ENCODE data around the gene TLCD3A. TPM values are rescaled to one million over a fixed set of nuclear protein-coding genes. Genes with fewer than 3 reads are reported as not detected.

The TLCD3A gene
- total and polyA plus RNA-seq, 2 donors: 5.1 to 7.8 TPM

- Histone ChIP-seq H3K36me3 (ENCODE audit: control insufficient read depth in 2 of 2, insufficient read depth in 2 of 2, low read length in 1 of 2) (peaks cover 25 to 31% of the 10 kb centered on the region in 2 donors), H3K4me3 (ENCODE audit: low read length in 2 of 2) (no peak overlapping the region), H3K27ac (ENCODE audit: low read depth in 1 of 2, low read length in 1 of 2) (no peak overlapping the region), H3K27me3 (ENCODE audit: control insufficient read depth in 2 of 2, insufficient read depth in 1 of 2, low read length in 1 of 2) (no peaks in the 10 kb centered on the region), H3K9me3 (ENCODE audit: control insufficient read depth in 2 of 2, insufficient read depth in 1 of 2, low read length in 1 of 2) (no peaks in the 10 kb centered on the region), H3K4me1 (ENCODE audit: control insufficient read depth in 2 of 2, insufficient read depth in 2 of 2, low read length in 2 of 2) (no peaks in the 10 kb centered on the region)
- 96% methylated on average over 4 of the region's 4 CpGs for WGBS
- no peak for DNase-seq (ENCODE audit: low read depth in 6 of 9, low spot score in 9 of 9)
These were observed 28.1 kb upstream of the TLCD3A start for GRCh38 chr17:704111-704864.

- 98% methylated on average over 1 of the region's 1 CpG for WGBS
- no peak overlapping the region for H3K4me3 ChIP-seq (ENCODE audit: low read length in 2 of 2)
- no peak for DNase-seq (ENCODE audit: low read depth in 6 of 9, low spot score in 9 of 9)
- H3K9me3 ChIP-seq (ENCODE audit: control insufficient read depth in 2 of 2, insufficient read depth in 1 of 2, low read length in 1 of 2): no peaks in the 10 kb centered on the region
- no peaks in the 10 kb centered on the region for H3K27me3 ChIP-seq (ENCODE audit: control insufficient read depth in 2 of 2, insufficient read depth in 1 of 2, low read length in 1 of 2)
- no peaks in the 10 kb centered on the region for H3K4me1 ChIP-seq (ENCODE audit: control insufficient read depth in 2 of 2, insufficient read depth in 2 of 2, low read length in 2 of 2)
- no peak overlapping the region for H3K27ac ChIP-seq (ENCODE audit: low read depth in 1 of 2, low read length in 1 of 2)
- peaks cover 28 to 34% of the 10 kb centered on the region in 2 donors for H3K36me3 ChIP-seq (ENCODE audit: control insufficient read depth in 2 of 2, insufficient read depth in 2 of 2, low read length in 1 of 2)
These were observed 27.4 kb upstream of the TLCD3A start for GRCh38 chr17:705011-705410.

GRCh38 chr17:705863-706262, 26.5 kb upstream of the TLCD3A start:
- no peaks in the 10 kb centered on the region for H3K4me1 ChIP-seq (ENCODE audit: control insufficient read depth in 2 of 2, insufficient read depth in 2 of 2, low read length in 2 of 2)
- H3K27ac ChIP-seq (ENCODE audit: low read depth in 1 of 2, low read length in 1 of 2): no peak overlapping the region
- 98% methylated on average over 6 of the region's 6 CpGs for WGBS
- H3K36me3 ChIP-seq (ENCODE audit: control insufficient read depth in 2 of 2, insufficient read depth in 2 of 2, low read length in 1 of 2): peaks cover 33 to 38% of the 10 kb centered on the region in 2 donors
- no peak overlapping the region for H3K4me3 ChIP-seq (ENCODE audit: low read length in 2 of 2)
- no peak for DNase-seq (ENCODE audit: low read depth in 6 of 9, low spot score in 9 of 9)
- H3K27me3 ChIP-seq (ENCODE audit: control insufficient read depth in 2 of 2, insufficient read depth in 1 of 2, low read length in 1 of 2): no peaks in the 10 kb centered on the region
- no peaks in the 10 kb centered on the region for H3K9me3 ChIP-seq (ENCODE audit: control insufficient read depth in 2 of 2, insufficient read depth in 1 of 2, low read length in 1 of 2)

- H3K27ac ChIP-seq (ENCODE audit: low read depth in 1 of 2, low read length in 1 of 2): no peak overlapping the region
- H3K4me1 ChIP-seq (ENCODE audit: control insufficient read depth in 2 of 2, insufficient read depth in 2 of 2, low read length in 2 of 2): peaks cover under 1 to 3% of the 10 kb centered on the region in 2 donors
- no peaks in the 10 kb centered on the region for H3K27me3 ChIP-seq (ENCODE audit: control insufficient read depth in 2 of 2, insufficient read depth in 1 of 2, low read length in 1 of 2)
- peaks cover 29 to 33% of the 10 kb centered on the region in 2 donors for H3K36me3 ChIP-seq (ENCODE audit: control insufficient read depth in 2 of 2, insufficient read depth in 2 of 2, low read length in 1 of 2)
- DNase-seq (ENCODE audit: low read depth in 6 of 9, low spot score in 9 of 9): no peak
- 89% methylated on average over 5 of the region's 5 CpGs for WGBS
- H3K4me3 ChIP-seq (ENCODE audit: low read length in 2 of 2): no peak overlapping the region
- no peaks in the 10 kb centered on the region for H3K9me3 ChIP-seq (ENCODE audit: control insufficient read depth in 2 of 2, insufficient read depth in 1 of 2, low read length in 1 of 2)
These were observed 24.3 kb upstream of the TLCD3A start for GRCh38 chr17:708132-708531.

- no peak for DNase-seq (ENCODE audit: low read depth in 6 of 9, low spot score in 9 of 9)
- Histone ChIP-seq H3K4me1 (ENCODE audit: control insufficient read depth in 2 of 2, insufficient read depth in 2 of 2, low read length in 2 of 2) (peaks cover 12 to 13% of the 10 kb centered on the region in 2 donors), H3K36me3 (ENCODE audit: control insufficient read depth in 2 of 2, insufficient read depth in 2 of 2, low read length in 1 of 2) (no peaks in the 10 kb centered on the region), H3K27ac (ENCODE audit: low read depth in 1 of 2, low read length in 1 of 2) (no peak overlapping the region), H3K9me3 (ENCODE audit: control insufficient read depth in 2 of 2, insufficient read depth in 1 of 2, low read length in 1 of 2) (no peaks in the 10 kb centered on the region), H3K4me3 (ENCODE audit: low read length in 2 of 2) (no peak overlapping the region), H3K27me3 (ENCODE audit: control insufficient read depth in 2 of 2, insufficient read depth in 1 of 2, low read length in 1 of 2) (peaks cover 5 to 19% of the 10 kb centered on the region in 2 donors)
- WGBS: 99% methylated on average over 5 of the region's 5 CpGs
These were observed 14.3 kb upstream of the TLCD3A start for GRCh38 chr17:718075-718474.

- Histone ChIP-seq H3K27me3 (ENCODE audit: control insufficient read depth in 2 of 2, insufficient read depth in 1 of 2, low read length in 1 of 2) (peaks cover 0 to 12% of the 10 kb centered on the region in 2 donors), H3K27ac (ENCODE audit: low read depth in 1 of 2, low read length in 1 of 2) (peak overlapping the region in 1 of 2 donors; percentile 14), H3K36me3 (ENCODE audit: control insufficient read depth in 2 of 2, insufficient read depth in 2 of 2, low read length in 1 of 2) (no peaks in the 10 kb centered on the region), H3K4me3 (ENCODE audit: low read length in 2 of 2) (no peak overlapping the region), H3K4me1 (ENCODE audit: control insufficient read depth in 2 of 2, insufficient read depth in 2 of 2, low read length in 2 of 2) (no peaks in the 10 kb centered on the region), H3K9me3 (ENCODE audit: control insufficient read depth in 2 of 2, insufficient read depth in 1 of 2, low read length in 1 of 2) (no peaks in the 10 kb centered on the region)
- no peak for DNase-seq (ENCODE audit: low read depth in 6 of 9, low spot score in 9 of 9)
- 95% methylated on average over 13 of the region's 13 CpGs for WGBS
These were observed 11.5 kb upstream of the TLCD3A start for GRCh38 chr17:720706-721539.

- H3K27me3 ChIP-seq (ENCODE audit: control insufficient read depth in 2 of 2, insufficient read depth in 1 of 2, low read length in 1 of 2): peaks cover 0 to 9% of the 10 kb centered on the region in 2 donors
- no peak for DNase-seq (ENCODE audit: low read depth in 6 of 9, low spot score in 9 of 9)
- whole genome bisulfite sequencing: 89% methylated on average over 5 of the region's 5 CpGs
- no peaks in the 10 kb centered on the region for H3K4me1 ChIP-seq (ENCODE audit: control insufficient read depth in 2 of 2, insufficient read depth in 2 of 2, low read length in 2 of 2)
- peak overlapping the region in 1 of 2 donors; percentile 14 for H3K27ac ChIP-seq (ENCODE audit: low read depth in 1 of 2, low read length in 1 of 2)
- H3K4me3 ChIP-seq (ENCODE audit: low read length in 2 of 2): no peak overlapping the region
- H3K9me3 ChIP-seq (ENCODE audit: control insufficient read depth in 2 of 2, insufficient read depth in 1 of 2, low read length in 1 of 2): no peaks in the 10 kb centered on the region
- H3K36me3 ChIP-seq (ENCODE audit: control insufficient read depth in 2 of 2, insufficient read depth in 2 of 2, low read length in 1 of 2): no peaks in the 10 kb centered on the region
These were observed 10.9 kb upstream of the TLCD3A start for GRCh38 chr17:721540-721937.

- Histone ChIP-seq H3K4me1 (ENCODE audit: control insufficient read depth in 2 of 2, insufficient read depth in 2 of 2, low read length in 2 of 2) (no peaks in the 10 kb centered on the region), H3K27me3 (ENCODE audit: control insufficient read depth in 2 of 2, insufficient read depth in 1 of 2, low read length in 1 of 2) (peaks cover 2 to 13% of the 10 kb centered on the region in 2 donors), H3K36me3 (ENCODE audit: control insufficient read depth in 2 of 2, insufficient read depth in 2 of 2, low read length in 1 of 2) (no peaks in the 10 kb centered on the region), H3K4me3 (ENCODE audit: low read length in 2 of 2) (no peak overlapping the region), H3K27ac (ENCODE audit: low read depth in 1 of 2, low read length in 1 of 2) (no peak overlapping the region), H3K9me3 (ENCODE audit: control insufficient read depth in 2 of 2, insufficient read depth in 1 of 2, low read length in 1 of 2) (no peaks in the 10 kb centered on the region)
- 94% methylated on average over 14 of the region's 14 CpGs for WGBS
- no peak for DNase-seq (ENCODE audit: low read depth in 6 of 9, low spot score in 9 of 9)
These were observed 7.3 kb upstream of the TLCD3A start for GRCh38 chr17:725084-725483.

- peaks cover 0 to 5% of the 10 kb centered on the region in 2 donors for H3K4me1 ChIP-seq (ENCODE audit: control insufficient read depth in 2 of 2, insufficient read depth in 2 of 2, low read length in 2 of 2)
- H3K9me3 ChIP-seq (ENCODE audit: control insufficient read depth in 2 of 2, insufficient read depth in 1 of 2, low read length in 1 of 2): no peaks in the 10 kb centered on the region
- 86% methylated on average over 12 of the region's 12 CpGs for WGBS
- H3K4me3 ChIP-seq (ENCODE audit: low read length in 2 of 2): no peak overlapping the region
- H3K27ac ChIP-seq (ENCODE audit: low read depth in 1 of 2, low read length in 1 of 2): no peak overlapping the region
- no peak for DNase-seq (ENCODE audit: low read depth in 6 of 9, low spot score in 9 of 9)
- H3K27me3 ChIP-seq (ENCODE audit: control insufficient read depth in 2 of 2, insufficient read depth in 1 of 2, low read length in 1 of 2): peaks cover 6 to 19% of the 10 kb centered on the region in 2 donors
- H3K36me3 ChIP-seq (ENCODE audit: control insufficient read depth in 2 of 2, insufficient read depth in 2 of 2, low read length in 1 of 2): no peaks in the 10 kb centered on the region
These were observed 6.7 kb upstream of the TLCD3A start for GRCh38 chr17:725746-726145.
